Measurements from ENCODE around the gene SCD5. TPM values are rescaled to one million over a fixed set of nuclear protein-coding genes. Genes with fewer than 3 reads are reported as not detected.

The SCD5 gene
- total and polyA plus RNA-seq, 2 donors (not counting 3 experiments of a cell fraction or from before 2014, with no cell fraction given) = 38.4 to 38.5 TPM

GRCh38 chr4:82770607-82771006 lies 28.0 kb downstream of the SCD5 start:
- Histone ChIP-seq H2AFZ (ENCODE audit: low read depth, low read length) (no peak overlapping the region), H3K9ac (replicated peaks; ENCODE audit: extremely low read depth, insufficient read depth, low read length) (no peak overlapping the region), H4K20me1 (replicated peaks; ENCODE audit: control insufficient read depth, extremely low read depth, insufficient read depth, low read length) (no peaks in the 10 kb centered on the region), H3K4me1 (ENCODE audit: control insufficient read depth, extremely low read depth, insufficient read depth, low read length) (no peaks in the 10 kb centered on the region), H3K9me3 (replicated peaks; ENCODE audit: control insufficient read depth, insufficient read depth, low read length) (no peaks in the 10 kb centered on the region), H3K4me2 (ENCODE audit: insufficient read depth, low read length) (no peak overlapping the region), H3K36me3 (ENCODE audit: control insufficient read depth in 2 of 2, extremely low read depth in 1 of 2, insufficient read depth in 2 of 2, low read length in 2 of 2) (peaks cover 0 to 2% of the 10 kb centered on the region in 2 experiments), H3K4me3 (replicated peaks in 1 of 3; ENCODE audit: insufficient read depth in 1 of 3, low read depth in 1 of 3, low read length in 3 of 3) (no peak overlapping the region), H3K79me2 (ENCODE audit: control insufficient read depth, insufficient read depth, low read length) (no peaks in the 10 kb centered on the region), H3K9me1 (replicated peaks; ENCODE audit: control insufficient read depth, extremely low read depth, insufficient read depth, low read length) (no peaks in the 10 kb centered on the region), H3K27me3 (ENCODE audit: control insufficient read depth in 2 of 2, insufficient read depth in 2 of 2, low read length in 2 of 2) (no peaks in the 10 kb centered on the region), H3K27ac (ENCODE audit: insufficient read depth, low read depth, low read length) (no peak overlapping the region)
- FAIRE-seq (no peak), DNase-seq (ENCODE audit: low read depth, low spot score) (no peak)
- CTCF ChIA-PET = interaction anchor here (0.8 kb wide), 1 partner anchor 31 kb away, joined by 3 read pairs; no protein-coding TSS in a partner anchor
- POLR2A ChIA-PET = no interaction called here
- intact Hi-C loops (cut with micrococcal nuclease) = no loop called here
- BruUV-seq (replicated peaks) = no TSS peak
- dilution Hi-C loops (cut with MboI; ENCODE audit: extremely low pct_ligation_motif_present, low sequenced_read_pairs) = no loop called here
- TF ChIP-seq CTCF (IDR thresholded peaks at IDR 0.05; ENCODE audit: extremely low read depth in 1 of 2, insufficient read depth in 1 of 2, low read depth in 1 of 2, low read length in 2 of 2) = no peak
- TF ChIP-seq MAX (IDR thresholded peaks at IDR 0.05; ENCODE audit: insufficient read depth, insufficient read length) = no peak
- no peak for TF ChIP-seq POLR2AphosphoS5 (IDR thresholded peaks at IDR 0.05; ENCODE audit: insufficient read depth, low read depth, low read length)
- no peak for TF ChIP-seq MYC (IDR thresholded peaks at IDR 0.05; ENCODE audit: low read depth, low read length)
- TF ChIP-seq POLR2A (IDR thresholded peaks at IDR 0.05; ENCODE audit: low read depth, low read length) = no peak
- TF ChIP-seq JUN (IDR thresholded peaks at IDR 0.05; ENCODE audit: borderline replicate concordance, insufficient read depth, insufficient read length, low read depth) = no peak
- no peak for TF ChIP-seq FOS (IDR thresholded peaks at IDR 0.05; ENCODE audit: borderline replicate concordance, insufficient read depth, low read length)
- no peak for TF ChIP-seq GATA2 (IDR thresholded peaks at IDR 0.05; ENCODE audit: insufficient read depth, insufficient read length, low read depth, low read length)
- no peak for TF ChIP-seq EZH2 (IDR thresholded peaks at IDR 0.05; ENCODE audit: borderline replicate concordance, low read depth, low read length, severe bottlenecking)

All from endothelial cell of umbilical vein (primary cell).